ENCODE results near the gene TMEM151B. TPM values are rescaled to one million over a fixed set of nuclear protein-coding genes. Genes with fewer than 3 reads are reported as not detected.

Gene TMEM151B
- total and polyA plus RNA-seq, 2 of the 13 experiments (the other 11 are each of a cell fraction or from before 2014, with no cell fraction given), result not detected

DNA sequence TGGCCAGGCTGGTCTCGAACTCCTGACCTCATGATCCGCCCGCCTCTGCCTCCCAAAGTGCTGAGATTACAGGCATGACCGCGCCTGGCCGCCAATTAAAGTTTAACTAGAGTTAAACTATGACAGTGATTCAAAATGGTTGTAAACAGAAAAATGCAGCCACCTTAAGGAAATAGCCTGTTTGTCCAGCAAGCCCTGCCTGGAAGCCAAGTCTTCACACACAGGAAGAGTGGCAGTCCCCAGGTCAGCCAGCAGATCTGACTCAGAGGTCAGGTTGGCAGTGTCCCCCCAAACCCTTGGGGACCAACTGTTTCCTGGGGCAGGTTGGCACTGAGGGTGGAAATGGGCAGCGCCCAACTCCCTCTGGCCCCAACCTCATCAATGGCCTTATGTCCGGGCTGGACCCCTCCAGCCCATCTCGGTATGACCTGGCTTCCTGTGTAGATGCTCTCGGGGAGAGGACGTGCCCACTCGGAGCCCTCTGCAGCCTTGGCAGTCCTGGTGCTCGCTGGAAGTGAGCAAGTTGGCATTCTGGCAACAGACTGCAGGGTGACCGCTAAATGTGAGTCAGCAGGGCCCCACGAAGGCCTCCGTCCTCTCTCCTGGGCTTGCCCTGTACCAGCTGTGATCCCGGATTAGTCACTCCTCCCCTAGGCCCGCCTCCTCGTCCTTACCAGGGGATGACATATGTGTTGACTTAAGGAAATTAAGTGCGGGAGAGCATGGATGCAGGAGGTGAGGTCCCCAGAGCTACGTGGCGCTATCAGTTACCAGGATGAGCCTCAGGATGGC is 33.0 kb upstream of the TMEM151B start (continued):
- TF ChIP-seq, protein P1, sequence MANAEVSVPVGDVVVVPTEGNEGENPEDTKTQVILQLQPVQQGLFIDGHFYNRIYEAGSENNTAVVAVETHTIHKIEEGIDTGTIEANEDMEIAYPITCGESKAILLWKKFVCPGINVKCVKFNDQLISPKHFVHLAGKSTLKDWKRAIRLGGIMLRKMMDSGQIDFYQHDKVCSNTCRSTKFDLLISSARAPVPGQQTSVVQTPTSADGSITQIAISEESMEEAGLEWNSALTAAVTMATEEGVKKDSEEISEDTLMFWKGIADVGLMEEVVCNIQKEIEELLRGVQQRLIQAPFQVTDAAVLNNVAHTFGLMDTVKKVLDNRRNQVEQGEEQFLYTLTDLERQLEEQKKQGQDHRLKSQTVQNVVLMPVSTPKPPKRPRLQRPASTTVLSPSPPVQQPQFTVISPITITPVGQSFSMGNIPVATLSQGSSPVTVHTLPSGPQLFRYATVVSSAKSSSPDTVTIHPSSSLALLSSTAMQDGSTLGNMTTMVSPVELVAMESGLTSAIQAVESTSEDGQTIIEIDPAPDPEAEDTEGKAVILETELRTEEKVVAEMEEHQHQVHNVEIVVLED (CRISPR knock-in tag; IDR thresholded peaks at IDR 0.05; ENCODE audit: borderline replicate concordance), result no peak
- no peak for TF ChIP-seq ZNF33B (CRISPR knock-in tag; IDR thresholded peaks at IDR 0.05)
- TF ChIP-seq, protein P2, sequence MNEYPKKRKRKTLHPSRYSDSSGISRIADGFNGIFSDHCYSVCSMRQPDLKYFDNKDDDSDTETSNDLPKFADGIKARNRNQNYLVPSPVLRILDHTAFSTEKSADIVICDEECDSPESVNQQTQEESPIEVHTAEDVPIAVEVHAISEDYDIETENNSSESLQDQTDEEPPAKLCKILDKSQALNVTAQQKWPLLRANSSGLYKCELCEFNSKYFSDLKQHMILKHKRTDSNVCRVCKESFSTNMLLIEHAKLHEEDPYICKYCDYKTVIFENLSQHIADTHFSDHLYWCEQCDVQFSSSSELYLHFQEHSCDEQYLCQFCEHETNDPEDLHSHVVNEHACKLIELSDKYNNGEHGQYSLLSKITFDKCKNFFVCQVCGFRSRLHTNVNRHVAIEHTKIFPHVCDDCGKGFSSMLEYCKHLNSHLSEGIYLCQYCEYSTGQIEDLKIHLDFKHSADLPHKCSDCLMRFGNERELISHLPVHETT (CRISPR knock-in tag; conservative IDR thresholded peaks at IDR 0.05), result no peak
- TF ChIP-seq, protein P3, sequence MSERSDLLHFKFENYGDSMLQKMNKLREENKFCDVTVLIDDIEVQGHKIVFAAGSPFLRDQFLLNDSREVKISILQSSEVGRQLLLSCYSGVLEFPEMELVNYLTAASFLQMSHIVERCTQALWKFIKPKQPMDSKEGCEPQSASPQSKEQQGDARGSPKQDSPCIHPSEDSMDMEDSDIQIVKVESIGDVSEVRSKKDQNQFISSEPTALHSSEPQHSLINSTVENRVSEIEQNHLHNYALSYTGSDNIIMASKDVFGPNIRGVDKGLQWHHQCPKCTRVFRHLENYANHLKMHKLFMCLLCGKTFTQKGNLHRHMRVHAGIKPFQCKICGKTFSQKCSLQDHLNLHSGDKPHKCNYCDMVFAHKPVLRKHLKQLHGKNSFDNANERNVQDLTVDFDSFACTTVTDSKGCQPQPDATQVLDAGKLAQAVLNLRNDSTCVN (CRISPR knock-in tag; IDR thresholded peaks at IDR 0.05; ENCODE audit: borderline replicate concordance), result 0 out of 2 replicates have a peak, but pooled peaks have one; percentile 20
- TF ChIP-seq MEF2D (CRISPR knock-in tag; IDR thresholded peaks at IDR 0.05), result peak; percentile 81
- no peak for TF ChIP-seq ZNF296 (CRISPR knock-in tag; conservative IDR thresholded peaks at IDR 0.05)
- TF ChIP-seq, protein P4, sequence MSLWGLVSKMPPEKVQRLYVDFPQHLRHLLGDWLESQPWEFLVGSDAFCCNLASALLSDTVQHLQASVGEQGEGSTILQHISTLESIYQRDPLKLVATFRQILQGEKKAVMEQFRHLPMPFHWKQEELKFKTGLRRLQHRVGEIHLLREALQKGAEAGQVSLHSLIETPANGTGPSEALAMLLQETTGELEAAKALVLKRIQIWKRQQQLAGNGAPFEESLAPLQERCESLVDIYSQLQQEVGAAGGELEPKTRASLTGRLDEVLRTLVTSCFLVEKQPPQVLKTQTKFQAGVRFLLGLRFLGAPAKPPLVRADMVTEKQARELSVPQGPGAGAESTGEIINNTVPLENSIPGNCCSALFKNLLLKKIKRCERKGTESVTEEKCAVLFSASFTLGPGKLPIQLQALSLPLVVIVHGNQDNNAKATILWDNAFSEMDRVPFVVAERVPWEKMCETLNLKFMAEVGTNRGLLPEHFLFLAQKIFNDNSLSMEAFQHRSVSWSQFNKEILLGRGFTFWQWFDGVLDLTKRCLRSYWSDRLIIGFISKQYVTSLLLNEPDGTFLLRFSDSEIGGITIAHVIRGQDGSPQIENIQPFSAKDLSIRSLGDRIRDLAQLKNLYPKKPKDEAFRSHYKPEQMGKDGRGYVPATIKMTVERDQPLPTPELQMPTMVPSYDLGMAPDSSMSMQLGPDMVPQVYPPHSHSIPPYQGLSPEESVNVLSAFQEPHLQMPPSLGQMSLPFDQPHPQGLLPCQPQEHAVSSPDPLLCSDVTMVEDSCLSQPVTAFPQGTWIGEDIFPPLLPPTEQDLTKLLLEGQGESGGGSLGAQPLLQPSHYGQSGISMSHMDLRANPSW (CRISPR knock-in tag; IDR thresholded peaks at IDR 0.05; ENCODE audit: borderline replicate concordance), result no peak
- TF ChIP-seq ZZZ3 (CRISPR knock-in tag; IDR thresholded peaks at IDR 0.05; ENCODE audit: borderline replicate concordance), result no peak; the same call in 1 of the 2 replicates
- TF ChIP-seq TEAD3 (CRISPR knock-in tag; optimal IDR thresholded peaks at IDR 0.05; ENCODE audit: borderline replicate concordance), result peak; percentile 64
- no peak; the same call in 1 of the 2 replicates for TF ChIP-seq SOX5 (CRISPR knock-in tag; IDR thresholded peaks at IDR 0.05; ENCODE audit: borderline replicate concordance)
- no peak for TF ChIP-seq MLLT10 (CRISPR knock-in tag; IDR thresholded peaks at IDR 0.05)
- TF ChIP-seq SRY (CRISPR knock-in tag; IDR thresholded peaks at IDR 0.05), result no peak
- TF ChIP-seq GFI1 (CRISPR knock-in tag; IDR thresholded peaks at IDR 0.05; ENCODE audit: borderline replicate concordance), result peak; percentile 38; the same call in 1 of the 2 replicates
- TF ChIP-seq ZNF83 (CRISPR knock-in tag; IDR thresholded peaks at IDR 0.05; ENCODE audit: borderline replicate concordance), result no peak
- peak; percentile 20; the same call in 1 of the 2 replicates for TF ChIP-seq PAWR (CRISPR knock-in tag; IDR thresholded peaks at IDR 0.05; ENCODE audit: borderline replicate concordance)
- TF ChIP-seq ZEB1 (IDR thresholded peaks at IDR 0.05; ENCODE audit: insufficient replicate concordance, low read depth), result no peak
- no peak for TF ChIP-seq RFX3 (CRISPR knock-in tag; IDR thresholded peaks at IDR 0.05)
- TF ChIP-seq ZNF460 (CRISPR knock-in tag; IDR thresholded peaks at IDR 0.05; ENCODE audit: borderline replicate concordance), result no peak
- TF ChIP-seq ZNF674 (CRISPR knock-in tag; IDR thresholded peaks at IDR 0.05; ENCODE audit: low read depth), result 0 out of 2 replicates have a peak, but pooled peaks have one; percentile 29
- 0 out of 2 replicates have a peak, but pooled peaks have one; percentile 60 for TF ChIP-seq SNAI1 (CRISPR knock-in tag; IDR thresholded peaks at IDR 0.05; ENCODE audit: borderline replicate concordance)
- TF ChIP-seq ZIK1 (CRISPR knock-in tag; IDR thresholded peaks at IDR 0.05; ENCODE audit: borderline replicate concordance, low read depth), result no peak; the same call in 1 of the 2 replicates
- TF ChIP-seq FOXA1 (IDR thresholded peaks at IDR 0.05), result 0 out of 2 replicates have a peak, but pooled peaks have one; percentile 57
- peak; percentile 96 for TF ChIP-seq FOXA1 (CRISPR knock-in tag; IDR thresholded peaks at IDR 0.05)

Measured in HepG2 (cell line).